HL-60/S4 treated with retinoic acid at 250 ng/mL for 4 days and 3 days (cell line): ENCODE results near the gene AIP.

Experiments
- in situ Hi-C: fragments of 300-500 bp; cut with MboI; formaldehyde crosslinking; loops from 2 replicates; pipeline ENCODE4 v1.7.0; 2022; ENCODE audit warnings: low sequenced_read_pairs

AIP gene

GRCh38 chr11:67492801-67493547, 10.1 kb downstream of the AIP start:
- in situ Hi-C loops: no loop called here

DNA sequence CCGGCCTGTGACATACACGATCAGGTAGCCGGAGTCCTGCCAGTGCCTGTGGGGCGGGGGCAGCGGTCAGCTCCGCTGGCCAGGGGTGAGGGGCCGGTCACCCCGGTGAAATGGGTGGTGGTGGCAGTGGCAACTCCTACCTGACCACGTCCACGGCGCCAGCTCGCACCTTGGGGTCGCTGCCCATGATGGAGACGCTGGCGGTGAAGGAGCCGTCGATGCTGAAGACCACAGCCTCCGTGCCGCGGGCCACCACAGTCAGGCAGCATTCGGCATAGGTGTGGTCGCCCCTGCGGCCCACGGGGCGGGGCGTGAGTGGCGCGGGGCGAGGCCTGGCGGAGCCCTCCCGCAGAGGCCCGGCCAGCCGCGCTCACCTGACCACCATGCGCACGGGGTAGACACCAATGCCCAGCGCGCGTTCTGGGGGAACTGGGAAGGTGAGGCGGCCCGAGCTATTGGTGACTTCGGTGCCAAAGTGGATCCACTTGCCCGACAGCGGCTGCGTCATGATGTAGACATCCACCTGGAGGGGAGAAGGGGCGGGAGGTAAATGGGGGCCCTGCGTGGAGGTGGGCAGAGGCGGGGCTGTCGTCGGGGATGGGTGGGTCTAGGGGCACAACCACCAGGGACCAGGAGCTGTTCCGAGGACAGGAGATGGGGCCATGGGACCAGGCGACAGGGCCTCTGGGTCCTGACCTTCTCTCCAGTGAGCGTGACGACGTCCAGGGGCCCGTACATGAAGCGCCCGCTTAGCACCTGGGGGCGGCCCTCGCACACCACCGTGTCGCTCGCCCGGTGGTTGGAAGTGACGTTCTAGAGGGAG, 10.9 kb downstream of the AIP start:
- in situ Hi-C loops: no loop called here

- in situ Hi-C loops: no loop called here
Measured at GRCh38 chr11:67494371-67495233, 11.8 kb downstream of the AIP start.

GRCh38 chr11:67495234-67496005, 12.6 kb downstream of the AIP start:
- in situ Hi-C loops: no loop called here

GRCh38 chr11:67496113-67496512, 13.3 kb downstream of the AIP start:
- in situ Hi-C loops: no loop called here

GRCh38 chr11:67497656-67498291, 14.9 kb downstream of the AIP start:
- in situ Hi-C loops: no loop called here

- in situ Hi-C loops: no loop called here
Measured at GRCh38 chr11:67498544-67498972, 15.7 kb downstream of the AIP start.

- in situ Hi-C loops: no loop called here
Measured at GRCh38 chr11:67499808-67500483, 17.1 kb downstream of the AIP start.

DNA sequence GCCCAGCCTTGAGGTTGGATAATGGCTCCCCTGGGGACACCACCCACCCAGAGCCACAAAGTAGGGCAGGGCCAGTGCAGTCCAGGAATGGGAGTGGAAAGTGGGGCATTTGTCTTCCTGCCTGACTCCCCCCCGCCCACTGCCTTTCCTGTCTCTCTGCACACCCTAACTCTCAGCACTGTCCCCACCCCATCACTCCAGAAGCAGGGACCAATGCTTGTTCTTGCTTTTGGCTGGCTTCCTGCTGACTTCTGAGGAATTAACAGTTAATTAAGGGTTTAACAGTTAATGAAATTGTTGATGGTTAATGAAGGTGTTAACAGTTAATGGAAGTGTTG, 17.6 kb downstream of the AIP start:
- in situ Hi-C loops: no loop called here

DNA sequence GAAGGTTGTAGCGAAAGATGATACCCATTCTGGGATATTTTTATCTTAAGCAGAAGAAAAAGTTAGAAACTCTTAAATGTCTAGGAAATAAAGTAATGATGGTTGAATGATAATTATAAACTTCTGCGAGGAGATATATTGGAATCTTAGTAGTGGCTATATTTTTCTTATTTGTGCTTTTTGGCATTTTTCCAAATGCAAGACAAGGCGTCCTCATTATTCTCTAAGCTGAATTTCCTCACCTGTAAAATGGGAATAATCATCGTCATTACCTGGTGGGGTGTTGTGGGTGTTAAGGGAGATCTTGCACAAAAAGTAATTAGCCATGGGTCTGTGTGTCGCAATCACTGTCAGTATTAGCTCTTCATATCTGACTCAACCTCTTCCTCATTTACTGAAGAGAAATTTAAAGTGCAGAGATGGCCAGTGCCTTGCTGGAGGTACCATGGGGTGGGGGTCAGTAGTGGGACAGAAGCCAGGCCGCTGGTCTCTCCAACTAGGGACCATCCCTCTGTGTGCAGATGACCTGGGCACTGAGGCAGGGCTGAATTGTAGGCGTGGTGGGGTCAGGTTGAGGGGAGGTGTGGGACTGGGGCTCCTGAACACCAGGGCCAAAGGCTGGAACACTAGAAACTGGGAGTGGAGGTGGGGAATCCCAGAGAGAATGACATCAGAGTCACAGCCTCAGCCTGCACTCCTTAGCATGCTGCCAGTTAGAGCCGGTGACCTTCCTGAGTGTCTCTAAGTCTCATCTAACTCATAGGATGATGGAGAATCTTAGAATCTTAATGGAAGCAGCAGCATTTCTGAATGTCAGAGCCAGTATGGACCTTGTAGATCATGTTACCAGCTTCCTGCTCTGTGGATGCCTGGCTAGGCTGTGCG, 18.2 kb downstream of the AIP start:
- in situ Hi-C loops: no loop called here

DNA sequence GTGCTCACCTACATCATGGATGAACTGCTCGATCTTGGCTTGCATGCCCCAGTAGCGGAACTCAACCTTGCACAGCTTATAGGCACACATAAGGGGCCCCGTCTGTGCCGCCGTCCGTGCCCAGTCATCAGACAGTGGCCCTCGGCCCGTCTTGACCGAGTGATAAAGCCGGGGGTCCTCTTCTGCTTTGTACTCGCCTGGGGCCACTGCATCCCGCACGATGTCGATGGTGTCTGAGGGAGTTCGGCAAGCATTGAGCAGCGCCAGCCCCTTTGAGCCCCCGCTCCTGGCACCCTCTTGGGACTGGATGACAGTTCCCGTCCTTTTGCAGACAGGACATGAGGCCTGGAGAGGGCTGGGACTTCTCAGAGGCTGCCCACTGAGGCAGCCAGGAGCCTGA, 19.0 kb downstream of the AIP start:
- in situ Hi-C loops: no loop called here

DNA sequence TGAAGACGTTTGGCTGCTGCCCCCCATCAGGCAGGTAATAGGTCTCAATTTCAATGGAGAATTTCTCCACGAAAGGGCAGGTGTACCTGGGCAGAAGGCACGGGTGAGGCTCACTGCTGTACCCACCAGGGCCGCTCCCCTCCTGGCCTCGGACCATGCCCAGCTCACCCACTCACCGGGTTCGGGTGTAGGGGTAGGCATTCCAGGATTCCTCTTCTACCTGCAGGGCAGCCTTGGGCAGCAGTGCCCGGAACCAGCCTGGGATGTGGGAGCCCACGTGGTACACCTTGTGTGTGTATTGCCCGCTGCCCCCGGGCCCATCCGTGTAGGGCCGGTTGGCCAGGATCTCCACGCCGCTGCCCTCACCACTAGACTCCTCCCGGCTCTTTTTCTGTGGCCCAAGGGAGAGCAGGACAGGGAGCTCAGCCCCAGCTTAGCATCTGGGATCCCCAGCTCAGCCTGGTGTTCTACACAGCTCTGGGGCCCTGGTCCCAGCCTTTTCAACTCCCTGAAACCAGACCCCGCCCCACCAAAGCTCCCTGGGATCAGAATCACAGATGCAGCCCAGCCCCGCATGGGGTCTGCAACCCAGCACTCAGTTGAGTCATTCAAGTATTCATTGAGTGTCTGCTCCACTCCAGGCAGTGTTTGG, 19.6 kb downstream of the AIP start:
- in situ Hi-C loops: no loop called here

DNA sequence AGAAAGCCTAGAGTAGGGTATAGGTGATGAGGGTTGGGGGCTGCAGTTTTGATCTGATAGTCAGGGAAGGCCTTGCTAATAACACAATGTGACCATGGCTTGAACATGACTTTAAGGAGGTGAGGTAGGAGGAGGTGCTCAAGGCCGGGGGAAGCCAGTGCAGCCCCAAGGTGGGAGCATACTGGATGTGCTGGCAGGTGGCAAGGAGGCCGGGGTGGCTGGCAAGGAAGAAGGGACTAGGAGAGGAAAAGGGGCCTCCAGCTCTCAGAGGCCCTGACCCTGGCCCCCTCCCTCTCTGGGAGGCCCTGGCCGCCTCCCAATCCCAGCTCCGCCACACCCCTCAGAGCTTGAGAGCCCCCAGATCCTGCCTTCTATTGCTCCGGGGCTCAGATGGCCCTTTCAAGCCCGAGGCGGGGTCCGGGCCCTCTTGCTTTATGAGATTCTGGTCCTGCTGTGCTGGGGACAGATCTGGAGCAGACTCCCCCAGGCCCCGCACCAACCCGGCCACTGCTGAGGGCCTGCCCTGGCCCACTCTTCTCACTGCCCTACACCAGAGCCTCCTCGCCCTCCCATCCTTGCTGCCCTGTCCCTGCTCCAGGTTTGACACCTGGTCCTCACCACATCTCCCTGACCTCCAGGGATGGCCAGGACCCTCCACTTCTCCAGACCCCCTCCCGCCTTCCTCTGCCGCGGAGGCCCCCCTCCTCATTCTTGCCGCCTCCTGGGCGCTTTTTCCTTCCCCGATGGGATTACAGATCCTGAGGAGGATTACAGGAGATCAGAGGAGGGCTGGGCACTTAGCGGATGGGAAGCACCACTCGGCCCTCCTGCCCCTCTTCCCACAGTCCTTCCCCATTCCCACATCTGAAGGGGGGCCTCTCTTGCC, 20.5 kb downstream of the AIP start:
- in situ Hi-C loops: no loop called here

DNA sequence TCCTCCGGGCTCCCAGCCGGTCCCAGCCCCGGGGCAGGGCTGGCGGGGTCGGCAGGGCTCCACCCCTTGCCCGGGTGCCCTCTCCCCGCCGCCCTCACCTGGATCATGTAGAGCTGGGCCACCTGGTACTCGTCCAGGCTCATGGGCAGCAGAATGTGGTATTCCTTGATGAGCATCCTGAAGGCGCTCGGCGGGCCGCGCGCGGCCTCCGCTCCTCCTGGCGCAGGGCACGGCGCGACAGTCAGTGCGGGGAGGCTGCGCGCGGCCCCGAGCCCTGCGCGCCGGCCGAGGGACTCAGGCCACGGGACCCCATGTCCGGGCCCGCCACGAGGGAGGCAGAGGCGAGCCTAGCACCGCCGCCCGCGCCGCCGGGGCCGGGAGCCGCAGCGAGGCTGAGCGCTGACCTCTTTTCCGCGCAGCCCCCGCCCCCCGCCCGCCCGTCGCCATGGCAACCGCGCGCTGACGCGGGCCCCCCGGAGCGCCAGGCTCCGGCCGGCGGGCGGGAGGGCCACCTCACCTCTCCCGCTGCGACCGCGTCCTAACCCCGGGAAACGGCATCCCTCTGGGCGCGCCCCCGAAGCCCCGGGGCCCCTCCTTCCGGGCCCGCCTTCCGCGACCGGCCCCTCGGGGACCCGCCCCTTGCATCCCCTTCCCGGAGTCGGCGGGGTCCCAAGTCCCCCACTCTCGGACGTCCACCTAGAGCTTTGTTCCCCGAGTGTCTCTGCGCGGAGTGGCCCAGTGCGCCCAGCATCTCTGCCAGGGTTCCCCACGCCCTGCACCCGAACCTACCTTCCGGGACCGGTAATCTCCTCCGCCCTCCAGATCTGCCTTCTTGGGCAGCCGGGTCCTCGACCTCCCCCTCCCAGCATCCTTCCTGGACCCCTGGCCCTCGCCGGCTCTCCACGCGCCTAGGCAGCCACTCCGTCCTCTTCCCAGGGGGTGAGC, 21.5 kb downstream of the AIP start:
- in situ Hi-C loops: no loop called here

- in situ Hi-C loops: no loop called here
Measured at GRCh38 chr11:67504950-67505581, 22.2 kb downstream of the AIP start, which contains the start of gene PITPNM1. PITPNM1 (minus strand) TSS chr11:67505363; CDS start chr11:67504180, 1,183 bp downstream.
